A673 (cell line): ENCODE data around the gene MTOR. TPM values are rescaled to one million over a fixed set of nuclear protein-coding genes. Genes with fewer than 3 reads are reported as not detected.

Experiments used
- BruUV-seq: library from RNA; stranded (reverse); fragments of 400-500 nt; replicated peaks from 2 replicates; lab custom pipeline; 2021; lab: Mats Ljungman, UMichigan
- CTCF ChIA-PET: fragments of 300-600 bp; sonication (Branson Sonifier 250); formaldehyde crosslinking; loops from one replicate; lab custom pipeline; 2022; ENCODE audit warnings: antibody characterized with exemption; lab: Charles Lee
- POLR2A ChIA-PET: fragments of 300-600 bp; sonication (Branson Sonifier 250); formaldehyde crosslinking; loops from one replicate; lab custom pipeline; 2022; ENCODE audit warnings: antibody characterized with exemption; ENCODE audit not compliant: low non-redundant PET; lab: Charles Lee
- DNase-seq: peaks from one replicate; pipeline ENCODE4 v3.0.0-alpha.2; 2015; ENCODE audit warnings: low spot score
- H3K27ac ChIP-seq: fragments of 200-600 bp; sonication (generic); 2 replicates; pipeline ENCODE4 v1.5.1; 2016; ENCODE audit warnings: mixed run types, low read depth, mild to moderate bottlenecking, mixed read lengths, antibody characterized with exemption, low read length; ENCODE audit not compliant: poor library complexity, severe bottlenecking
- H3K27me3 ChIP-seq: fragments of 200-600 bp; sonication (generic); replicated peaks from 2 replicates; pipeline ENCODE4 v1.6.1; 2017; ENCODE audit warnings: mixed run types, low read depth, mild to moderate bottlenecking, mixed read lengths, antibody characterized with exemption, low read length; ENCODE audit not compliant: insufficient read depth, poor library complexity
- H3K36me3 ChIP-seq: fragments of 200-600 bp; sonication (generic); 2 replicates; pipeline ENCODE4 v1.6.1; 2016; ENCODE audit warnings: mixed run types, mild to moderate bottlenecking, mixed read lengths, antibody characterized with exemption, low read length; ENCODE audit not compliant: insufficient read depth, poor library complexity, severe bottlenecking
- H3K4me1 ChIP-seq: fragments of 200-600 bp; sonication (generic); 2 replicates; pipeline ENCODE4 v1.6.1; 2017; ENCODE audit warnings: mixed run types, mild to moderate bottlenecking, mixed read lengths, antibody characterized with exemption, low read length; ENCODE audit not compliant: insufficient read depth, poor library complexity, severe bottlenecking
- H3K4me3 ChIP-seq: fragments of 200-600 bp; sonication (generic); 2 replicates; pipeline ENCODE4 v1.5.1; 2016; ENCODE audit warnings: low read depth, mixed run types, mild to moderate bottlenecking, mixed read lengths, low read length; ENCODE audit not compliant: poor library complexity, severe bottlenecking
- H3K9me3 ChIP-seq: fragments of 200-600 bp; sonication (generic); 2 replicates; pipeline ENCODE4 v1.6.1; 2016; ENCODE audit warnings: mixed run types, low read depth, mild to moderate bottlenecking, mixed read lengths, antibody characterized with exemption, low read length; ENCODE audit not compliant: poor library complexity, severe bottlenecking
- CTCF ChIP-seq: fragments of 300-800, 200-600 bp; sonication (generic); conservative IDR thresholded peaks from 2 replicates; pipeline ENCODE4 v1.5.1; 2017; ENCODE audit warnings: low read depth, mild to moderate bottlenecking, antibody characterized with exemption, low read length, moderate library complexity, mixed read lengths
- EZH2 ChIP-seq: fragments of 200-600 bp; sonication (generic); IDR thresholded peaks from 2 replicates; pipeline ENCODE4 v1.6.1; 2017; ENCODE audit warnings: borderline replicate concordance, low read depth, mild to moderate bottlenecking, mixed read lengths, antibody characterized with exemption, low read length; ENCODE audit not compliant: poor library complexity, severe bottlenecking
- intact Hi-C: fragments of 100-400 bp; cut with micrococcal nuclease; formaldehyde crosslinking; loops from one replicate; pipeline ENCODE4 v1.10.0; 2022; ENCODE audit not compliant: unreplicated experiment
- total RNA-seq: library from RNA; stranded (reverse); gene quantifications from 2 replicates; pipeline ENCODE4 v1.2.3, GENCODE V29; 2021

Gene MTOR
- total RNA-seq, 1 experiment from 2014 or later, result 63.7 TPM

- no peaks in the 10 kb centered on the region for H3K4me1 ChIP-seq
- H3K27me3 ChIP-seq, result no peaks in the 10 kb centered on the region
- no peak for DNase-seq
- H3K36me3 ChIP-seq, result peaks cover 46% of the 10 kb centered on the region
- ChIA-PET CTCF (no interaction called here), POLR2A (no interaction called here)
- no TSS peak for BruUV-seq
- H3K27ac ChIP-seq, result no peak overlapping the region
- H3K4me3 ChIP-seq, result no peak overlapping the region
- H3K9me3 ChIP-seq, result no peaks in the 10 kb centered on the region
- intact Hi-C loops, result no loop called here
- no peak for TF ChIP-seq EZH2
- TF ChIP-seq CTCF, result no peak
Observed at GRCh38 chr1:11245248-11245647, 17.1 kb downstream of the MTOR start.

- no peak for DNase-seq
- no peak overlapping the region for H3K4me3 ChIP-seq
- no TSS peak for BruUV-seq
- H3K27me3 ChIP-seq, result no peaks in the 10 kb centered on the region
- no peak overlapping the region for H3K27ac ChIP-seq
- CTCF ChIA-PET, result no interaction called here
- H3K9me3 ChIP-seq, result no peaks in the 10 kb centered on the region
- intact Hi-C loops, result no loop called here
- TF ChIP-seq EZH2 (no peak), CTCF (no peak)
- H3K4me1 ChIP-seq, result no peaks in the 10 kb centered on the region
- peaks cover 75% of the 10 kb centered on the region for H3K36me3 ChIP-seq
- POLR2A ChIA-PET, result no interaction called here
Observed at GRCh38 chr1:11238311-11238710, 24.0 kb downstream of the MTOR start.

GRCh38 chr1:11237356-11237755 is 25.0 kb downstream of the MTOR start:
- H3K4me1 ChIP-seq, result no peaks in the 10 kb centered on the region
- no peak for DNase-seq
- H3K9me3 ChIP-seq, result no peaks in the 10 kb centered on the region
- TF ChIP-seq CTCF (no peak), EZH2 (no peak)
- H3K36me3 ChIP-seq, result peaks cover 78% of the 10 kb centered on the region
- intact Hi-C loops, result no loop called here
- H3K4me3 ChIP-seq, result no peak overlapping the region
- BruUV-seq, result no TSS peak
- ChIA-PET POLR2A (interaction anchor here (0.7 kb wide), 1 partner anchor 393 kb away, joined by 6 read pairs; no protein-coding TSS in a partner anchor), CTCF (no interaction called here)
- H3K27ac ChIP-seq, result no peak overlapping the region
- no peaks in the 10 kb centered on the region for H3K27me3 ChIP-seq
